Astrocyte of the cerebellum (primary cell): Measurements from ENCODE around the gene SPX.

Experiments
- DNase-seq: peaks from one replicate; pipeline ENCODE4 v3.0.0-alpha.2; 2011; ENCODE audit warnings: low read depth
- H3K4me3 ChIP-seq: 2 replicates; pipeline ENCODE4 v1.5.1; 2011; ENCODE audit warnings: mild to moderate bottlenecking, low read depth, low read length, moderate library complexity
- in situ Hi-C: cut with HindIII; loops from 2 replicates; pipeline ENCODE4 v1.10.0; 2017; ENCODE audit warnings: low sequenced_read_pairs
- TF ChIP-seq, protein P1 (sequence below): IDR thresholded peaks from 2 replicates; pipeline ENCODE4 v1.5.1; 2012; ENCODE audit warnings: low read length, low read depth, moderate library complexity, mild to moderate bottlenecking; ENCODE audit errors: missing control alignments

Gene SPX

DNA sequence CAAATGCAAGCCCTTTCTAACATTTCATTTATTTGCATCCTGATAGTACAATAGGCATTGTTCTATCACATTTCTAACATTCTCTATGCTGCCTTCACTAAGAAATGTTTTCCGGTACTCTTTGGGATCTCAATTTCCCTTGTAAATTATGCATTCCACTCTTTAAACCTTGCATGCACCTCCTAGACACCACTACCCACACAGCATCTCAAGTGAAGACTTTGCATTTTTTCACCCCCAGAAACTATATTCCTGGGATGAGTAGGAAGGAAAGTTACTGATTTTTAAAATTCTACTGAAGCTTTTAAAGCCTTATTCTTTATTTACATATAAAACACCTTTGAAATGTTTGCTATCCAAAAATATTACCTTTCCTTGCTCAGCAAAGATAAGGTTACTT, 51.4 kb downstream of the SPX start:
- TF ChIP-seq, protein P1, sequence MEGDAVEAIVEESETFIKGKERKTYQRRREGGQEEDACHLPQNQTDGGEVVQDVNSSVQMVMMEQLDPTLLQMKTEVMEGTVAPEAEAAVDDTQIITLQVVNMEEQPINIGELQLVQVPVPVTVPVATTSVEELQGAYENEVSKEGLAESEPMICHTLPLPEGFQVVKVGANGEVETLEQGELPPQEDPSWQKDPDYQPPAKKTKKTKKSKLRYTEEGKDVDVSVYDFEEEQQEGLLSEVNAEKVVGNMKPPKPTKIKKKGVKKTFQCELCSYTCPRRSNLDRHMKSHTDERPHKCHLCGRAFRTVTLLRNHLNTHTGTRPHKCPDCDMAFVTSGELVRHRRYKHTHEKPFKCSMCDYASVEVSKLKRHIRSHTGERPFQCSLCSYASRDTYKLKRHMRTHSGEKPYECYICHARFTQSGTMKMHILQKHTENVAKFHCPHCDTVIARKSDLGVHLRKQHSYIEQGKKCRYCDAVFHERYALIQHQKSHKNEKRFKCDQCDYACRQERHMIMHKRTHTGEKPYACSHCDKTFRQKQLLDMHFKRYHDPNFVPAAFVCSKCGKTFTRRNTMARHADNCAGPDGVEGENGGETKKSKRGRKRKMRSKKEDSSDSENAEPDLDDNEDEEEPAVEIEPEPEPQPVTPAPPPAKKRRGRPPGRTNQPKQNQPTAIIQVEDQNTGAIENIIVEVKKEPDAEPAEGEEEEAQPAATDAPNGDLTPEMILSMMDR, result no peak
- no peak overlapping the region for H3K4me3 ChIP-seq
- DNase-seq, result no peak
- in situ Hi-C loops, result no loop called here

DNA sequence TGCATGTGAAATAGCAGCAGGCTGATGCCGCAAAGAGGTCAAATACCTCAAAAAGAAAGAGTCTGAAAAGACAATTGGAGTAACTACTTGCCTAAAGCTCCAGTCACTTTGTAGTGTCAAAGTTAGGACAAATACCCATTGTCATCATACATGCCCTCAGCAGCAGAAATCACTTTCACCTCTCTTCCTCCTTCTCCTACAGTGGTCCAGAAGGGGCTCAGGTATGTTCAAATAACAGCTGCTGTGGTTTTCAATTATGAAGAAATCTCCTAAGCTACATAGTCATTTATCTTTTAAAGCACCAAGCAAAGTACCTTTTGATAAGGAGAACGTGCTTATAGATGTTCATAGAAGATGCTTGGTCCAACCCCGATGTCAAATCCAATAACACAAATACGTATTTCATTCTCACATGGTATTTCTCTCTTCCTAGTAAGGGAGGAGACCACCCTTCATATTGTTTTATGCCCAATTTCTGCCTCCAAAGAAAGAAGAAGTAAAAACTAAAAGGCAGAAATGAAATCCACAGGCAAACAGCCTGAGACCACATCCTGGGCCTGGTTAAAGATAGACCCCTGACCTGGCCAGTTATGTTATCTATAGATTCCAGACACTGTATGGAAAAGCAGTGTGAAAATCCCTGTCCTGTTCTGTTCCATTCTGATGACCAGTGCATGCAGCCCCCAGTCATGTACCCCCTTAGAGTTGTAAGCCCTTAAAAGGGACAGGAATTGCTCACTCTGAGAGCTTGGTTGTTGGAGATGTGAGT, 54.8 kb downstream of the SPX start:
- no peak for DNase-seq
- in situ Hi-C loops, result no loop called here
- no peak overlapping the region for H3K4me3 ChIP-seq
- TF ChIP-seq, protein P1, result no peak
